Stimulated activated CD4-positive, alpha-beta T cell treated with anti-CD3 and anti-CD28 coated beads, Interleukin-2, amount 100 ng/mL, for 48 hours (primary cell): ENCODE measurements around the gene NPTX2.

Source experiments
- DNase-seq, 2 donors: peaks; one replicate each; pipeline ENCODE4 v3.0.0-alpha.2; 2020

NPTX2 gene

DNA sequence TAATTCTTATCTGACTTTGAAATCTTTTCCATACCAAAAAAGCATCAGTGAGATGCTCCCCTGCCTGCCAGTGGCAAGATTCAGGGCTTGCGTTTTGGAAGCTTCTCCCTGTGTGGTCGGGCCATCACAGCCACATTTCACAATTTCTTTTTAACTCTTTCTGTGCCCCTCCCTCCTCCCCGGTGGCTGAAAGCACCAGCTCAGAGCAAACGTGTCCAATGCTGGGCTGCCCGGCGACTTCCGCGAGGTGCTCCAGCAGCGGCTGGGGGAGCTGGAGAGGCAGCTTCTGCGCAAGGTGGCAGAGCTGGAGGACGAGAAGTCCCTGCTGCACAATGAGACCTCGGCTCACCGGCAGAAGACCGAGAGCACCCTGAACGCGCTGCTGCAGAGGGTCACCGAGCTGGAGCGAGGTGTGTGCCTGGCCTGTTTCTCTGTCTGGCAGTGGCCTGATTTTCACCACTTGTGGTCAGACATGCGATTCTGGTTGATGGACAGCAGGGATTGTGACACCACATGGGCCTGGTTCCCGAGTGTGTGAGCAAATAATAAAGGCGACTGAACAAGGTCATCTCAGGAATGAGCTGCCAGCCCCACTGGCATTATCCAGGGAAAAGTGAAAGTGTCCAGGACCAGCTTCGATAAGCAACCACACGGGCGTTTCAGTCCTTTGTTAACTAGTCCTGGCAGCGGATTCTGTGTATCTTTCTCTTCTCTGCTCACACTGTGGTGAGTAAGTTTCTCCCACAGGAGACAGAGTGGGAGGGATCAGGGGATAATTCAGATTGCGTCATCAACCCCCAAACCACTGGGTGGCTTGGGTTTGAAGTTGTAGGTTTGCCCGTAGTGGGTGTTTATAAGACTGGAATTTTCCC, 2.6 kb downstream of the NPTX2 start:
- no peak for DNase-seq

- DNase-seq = no peak
Observed at GRCh38 chr7:98621573-98622482, 4.7 kb downstream of the NPTX2 start.

GRCh38 chr7:98622926-98623325, 5.8 kb downstream of the NPTX2 start:
- no peak for DNase-seq

- no peak for DNase-seq
Observed at GRCh38 chr7:98624846-98625420, 7.8 kb downstream of the NPTX2 start.

GRCh38 chr7:98626460-98627412, 9.7 kb downstream of the NPTX2 start:
- DNase-seq = no peak

DNA sequence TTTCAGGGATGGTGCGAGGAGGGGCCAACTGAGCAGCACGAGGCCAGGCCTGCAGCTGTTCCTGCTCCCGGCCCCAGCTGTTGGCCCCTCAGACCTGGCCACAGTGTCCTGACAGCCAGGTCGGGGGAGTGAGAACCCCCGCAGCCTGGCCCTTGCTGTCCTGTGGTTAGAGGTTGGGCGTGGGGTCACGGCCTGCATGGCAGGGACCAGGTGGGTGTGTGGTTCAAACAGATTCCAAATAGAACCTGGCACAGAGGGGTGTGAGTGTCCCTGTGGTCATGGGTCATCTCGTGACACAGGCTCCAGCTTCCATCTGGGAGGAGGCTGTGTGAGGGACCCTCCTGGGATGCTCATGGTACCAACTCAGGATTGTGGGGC, 10.3 kb downstream of the NPTX2 start:
- DNase-seq = no peak

DNA sequence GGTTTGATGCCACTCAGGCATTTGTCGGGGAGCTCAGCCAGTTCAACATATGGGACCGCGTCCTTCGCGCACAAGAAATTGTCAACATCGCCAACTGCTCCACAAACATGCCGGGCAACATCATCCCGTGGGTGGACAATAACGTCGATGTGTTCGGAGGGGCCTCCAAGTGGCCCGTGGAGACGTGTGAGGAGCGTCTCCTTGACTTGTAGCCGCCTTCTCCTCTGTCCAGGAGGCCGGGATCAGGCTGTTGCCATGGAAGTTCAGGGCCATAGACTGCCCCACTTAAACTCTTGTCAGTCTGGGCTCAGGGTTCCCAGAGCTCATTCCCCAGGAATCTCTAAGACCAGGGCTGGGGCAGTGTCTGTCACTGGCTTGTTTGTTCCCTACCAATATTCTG, 11.3 kb downstream of the NPTX2 start:
- DNase-seq = no peak

DNA sequence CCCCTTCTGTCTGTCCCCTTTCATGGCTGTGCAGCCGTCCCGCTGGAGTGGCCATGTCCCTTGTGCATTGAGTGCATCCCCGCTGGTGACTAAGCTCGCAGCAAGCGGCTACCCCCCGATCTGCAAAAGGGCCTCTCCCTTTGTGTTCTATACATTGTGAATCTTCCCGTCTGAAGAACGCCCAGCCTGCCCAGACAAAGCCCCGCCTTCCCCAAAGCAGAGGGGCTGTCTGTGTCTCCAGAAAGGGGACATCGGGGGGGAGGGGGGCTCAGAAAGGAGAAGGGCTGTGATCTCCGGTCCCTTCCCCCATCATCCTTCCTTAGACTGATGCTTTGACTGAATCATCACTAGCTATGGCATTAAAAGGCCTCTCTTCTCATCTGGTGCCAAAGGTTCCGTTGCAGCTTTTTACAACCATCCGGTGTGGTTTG, 11.9 kb downstream of the NPTX2 start:
- no peak for DNase-seq

DNA sequence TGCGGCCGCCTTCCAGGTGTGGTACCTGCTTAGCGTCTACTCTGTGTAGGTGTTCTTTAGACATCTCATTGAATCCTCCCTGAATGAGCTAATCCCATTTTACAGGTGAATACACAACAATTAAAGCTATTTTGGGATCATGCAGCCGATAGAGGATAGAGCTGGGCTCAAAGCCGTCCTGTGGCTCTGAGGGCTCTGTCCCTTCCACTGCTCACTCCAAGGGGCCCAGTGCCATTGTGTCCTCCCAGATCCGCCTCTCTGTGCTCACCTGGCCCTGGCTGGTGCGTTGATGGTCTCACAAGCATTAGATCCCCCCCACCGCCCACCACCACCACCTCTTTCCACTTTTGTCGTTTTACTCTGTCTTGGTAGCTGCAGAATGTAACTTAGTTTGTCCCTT, 13.1 kb downstream of the NPTX2 start:
- no peak for DNase-seq

DNA sequence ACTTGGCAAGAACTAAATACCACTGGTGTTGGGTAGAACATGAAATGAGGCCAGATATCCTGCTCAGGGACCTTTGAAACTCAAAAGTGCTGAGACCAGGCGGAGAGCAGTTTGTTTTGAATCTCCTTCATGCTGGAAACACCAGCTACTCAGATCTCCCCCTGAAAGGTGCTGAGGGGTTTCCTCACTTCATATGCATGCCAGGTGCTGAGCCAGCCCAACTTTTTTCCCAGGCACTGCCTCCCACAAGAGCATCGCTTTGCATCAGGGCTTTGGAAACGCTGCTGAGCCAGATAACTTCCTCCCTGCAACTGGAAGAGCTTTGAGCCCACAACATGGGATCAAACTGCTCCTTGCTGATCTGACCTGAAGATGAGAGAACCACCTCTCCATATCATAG, 13.7 kb downstream of the NPTX2 start:
- DNase-seq = no peak

DNA sequence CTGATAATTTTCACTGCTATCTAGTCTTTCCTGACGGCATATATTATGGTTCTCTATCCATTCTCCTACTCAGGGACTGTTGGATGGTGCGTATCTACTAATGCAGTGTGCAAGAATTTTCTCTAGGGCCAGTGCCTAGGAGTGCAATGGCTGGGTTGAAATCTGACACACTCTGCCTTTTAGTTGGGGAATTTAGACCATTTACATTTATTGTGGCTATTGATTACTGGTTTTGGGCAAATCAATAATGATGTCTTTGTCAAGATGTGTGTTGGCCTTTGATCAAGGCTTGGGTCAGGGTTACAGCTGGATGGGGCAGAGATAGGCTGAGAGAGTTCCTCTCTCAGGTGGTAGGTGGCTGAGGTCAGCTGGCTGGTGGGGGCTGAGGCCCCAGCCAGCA, 21.8 kb downstream of the NPTX2 start:
- no peak for DNase-seq

- DNase-seq = no peak
Observed at GRCh38 chr7:98640375-98640774, 23.3 kb downstream of the NPTX2 start.

DNA sequence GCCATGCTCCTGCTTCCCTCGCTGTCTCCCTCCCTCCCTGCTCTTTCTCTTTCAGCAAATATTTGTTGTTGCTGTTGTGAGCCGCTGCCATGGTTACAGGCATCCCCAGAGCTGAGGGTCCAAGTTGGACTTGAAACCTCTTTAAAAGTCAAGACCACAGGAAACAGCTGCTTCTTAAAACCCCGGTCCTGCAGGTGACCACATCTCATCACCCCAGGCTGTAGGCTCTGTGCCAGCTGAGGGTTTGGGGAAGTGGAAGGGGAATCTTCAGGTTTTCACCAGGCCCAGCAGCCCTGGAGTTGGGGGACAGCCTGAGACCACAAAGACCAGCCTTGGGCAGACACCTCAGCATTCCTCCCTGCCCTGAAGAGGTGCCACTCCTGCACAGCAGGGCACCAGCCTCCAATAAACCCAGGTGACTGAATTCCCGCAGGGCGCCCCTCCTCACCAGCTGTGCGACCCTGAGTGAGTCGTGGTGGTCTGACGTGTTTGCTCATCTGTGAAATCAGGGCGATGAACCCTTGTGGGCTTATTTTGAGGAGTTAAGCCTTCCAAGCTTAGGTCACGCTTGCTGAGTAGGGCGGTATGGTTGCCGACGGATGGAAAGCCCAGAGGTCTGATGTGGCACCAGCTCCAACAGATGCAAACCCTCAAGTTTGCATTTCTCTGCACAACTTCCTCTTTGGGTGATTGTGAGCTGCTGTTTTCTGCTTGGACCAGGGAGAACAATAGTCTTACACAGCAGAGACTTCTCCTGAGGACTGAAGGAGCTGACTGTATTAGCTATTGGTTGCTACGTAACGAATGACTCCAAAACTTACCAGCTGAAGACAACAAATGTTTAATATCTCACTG, 24.8 kb downstream of the NPTX2 start:
- DNase-seq = no peak

- DNase-seq = no peak
Observed at GRCh38 chr7:98643236-98643985, 26.3 kb downstream of the NPTX2 start.

GRCh38 chr7:98646465-98646864, 29.4 kb downstream of the NPTX2 start:
- no peak for DNase-seq

DNA sequence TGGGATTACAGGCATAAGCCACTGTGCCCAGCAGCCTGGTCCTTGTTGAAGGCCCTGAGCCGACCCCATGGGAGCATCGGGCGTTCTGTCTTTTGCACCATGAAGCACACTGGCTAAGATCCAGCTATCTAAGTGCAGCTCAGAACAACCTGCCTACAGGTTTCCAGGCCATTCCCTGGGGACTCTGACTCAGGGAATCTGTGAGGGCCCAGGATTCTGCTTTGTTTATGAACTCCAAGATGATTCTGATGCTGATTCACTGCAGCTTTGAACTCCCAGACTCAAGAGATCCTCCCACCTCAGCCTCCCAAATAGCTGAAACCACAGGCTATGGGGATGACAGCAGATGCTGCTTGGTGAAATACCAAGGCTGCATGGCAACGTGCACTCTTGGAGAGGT, 30.2 kb downstream of the NPTX2 start:
- DNase-seq = no peak

- DNase-seq = no peak
Observed at GRCh38 chr7:98651760-98652159, 34.7 kb downstream of the NPTX2 start.

DNA sequence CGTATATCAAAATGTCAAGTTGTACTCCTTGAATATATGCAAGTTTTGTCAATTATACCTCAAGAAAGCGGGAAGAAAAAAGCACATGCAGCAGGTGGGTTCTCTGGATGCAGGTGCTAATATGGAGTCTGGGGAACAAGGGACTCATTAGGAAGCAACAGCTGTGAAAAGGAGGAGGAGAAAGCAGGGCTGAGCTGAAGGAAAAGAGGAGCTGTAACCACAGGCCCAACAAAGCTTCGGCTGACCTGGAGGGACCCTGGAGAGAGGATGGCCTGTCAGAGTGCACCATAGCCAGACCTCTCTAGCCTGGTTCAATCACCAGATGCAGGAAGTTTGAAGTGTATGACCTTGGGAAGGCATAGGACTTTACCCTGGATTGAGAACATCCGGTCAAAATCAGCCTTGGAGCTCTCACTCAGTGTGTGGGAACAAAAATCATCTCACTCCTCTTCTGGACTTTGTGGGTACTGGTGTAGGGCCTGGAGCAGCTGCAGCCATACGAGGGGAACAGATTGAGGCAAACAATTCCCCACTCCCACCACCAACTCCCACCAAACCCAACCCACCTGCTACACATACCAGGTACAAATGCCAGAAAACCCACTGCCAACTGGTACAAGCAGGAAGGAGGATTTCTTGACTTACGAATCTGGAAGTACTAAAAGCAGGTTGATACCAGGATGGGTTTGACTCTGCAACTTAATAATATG, 36.7 kb downstream of the NPTX2 start:
- DNase-seq = no peak

- no peak for DNase-seq
Observed at GRCh38 chr7:98654524-98655272, 37.6 kb downstream of the NPTX2 start.
